IMR-90 (cell line): ENCODE data around the gene SMCHD1. TPM values are rescaled to one million over a fixed set of nuclear protein-coding genes. Genes with fewer than 3 reads are reported as not detected.
A peak's percentile ranks its signal among the peaks of the same experiment; 100 is the strongest.

ENCODE experiments used
- ATAC-seq: fragments of 200-7000 bp; cut with Tn5 transposase; 2 replicates; pipeline ENCODE4 v1.9.1; 2020; ENCODE audit warnings: low read depth, mild to moderate bottlenecking, moderate library complexity
- BruUV-seq: library from RNA; stranded (reverse); fragments of 400-500 nt; replicated peaks from 2 replicates; lab custom pipeline; 2021; lab: Mats Ljungman, UMichigan
- CTCF ChIA-PET: fragments of 300-600 bp; formaldehyde crosslinking; extraction: SDS; loops from one replicate; lab custom pipeline; 2021; ENCODE audit warnings: antibody characterized with exemption; lab: Yijun Ruan, JAX
- POLR2A ChIA-PET: fragments of 300-600 bp; sonication (Branson Sonifier 250); formaldehyde crosslinking; loops from one replicate; lab custom pipeline; 2022; ENCODE audit warnings: antibody characterized with exemption; ENCODE audit not compliant: unreplicated experiment; lab: Charles Lee
- DNase-seq: peaks from one replicate; pipeline ENCODE4 v3.0.0; 2013
- H2AFZ ChIP-seq: replicated peaks from 2 replicates; pipeline ENCODE3; 2013; ENCODE audit warnings: low read length, mild to moderate bottlenecking; ENCODE audit not compliant: poor library complexity
- H2AK5ac ChIP-seq: 2 replicates; pipeline ENCODE4 v1.6.1; 2013; ENCODE audit warnings: low read depth, low read length, inconsistent platforms
- H2AK9ac ChIP-seq: replicated peaks from 2 replicates; pipeline ENCODE3; 2013; ENCODE audit warnings: mild to moderate bottlenecking, low read depth, low read length, moderate library complexity; ENCODE audit not compliant: poor library complexity
- H2BK120ac ChIP-seq: 2 replicates; pipeline ENCODE4 v1.6.1; 2013; ENCODE audit warnings: low read depth, low read length, inconsistent platforms
- H2BK15ac ChIP-seq: 3 replicates; pipeline ENCODE4 v1.6.1; 2013; ENCODE audit warnings: low read depth, low read length, inconsistent platforms
- H2BK20ac ChIP-seq: 2 replicates; pipeline ENCODE4 v1.6.1; 2013; ENCODE audit warnings: low read depth, mild to moderate bottlenecking, inconsistent platforms, low read length, moderate library complexity
- H2BK5ac ChIP-seq: 2 replicates; pipeline ENCODE4 v1.6.1; 2013; ENCODE audit warnings: mild to moderate bottlenecking, low read depth, low read length, inconsistent platforms; ENCODE audit not compliant: poor library complexity, severe bottlenecking
- H3K14ac ChIP-seq: replicated peaks from 2 replicates; pipeline ENCODE4 v1.6.1; 2013; ENCODE audit warnings: low read depth, low read length, inconsistent platforms
- H3K18ac ChIP-seq: 2 replicates; pipeline ENCODE4 v1.6.1; 2013; ENCODE audit warnings: low read depth, low read length, control low read depth
- H3K23ac ChIP-seq: 2 replicates; pipeline ENCODE4 v1.6.1; 2013; ENCODE audit warnings: low read depth, low read length, inconsistent platforms
- H3K27ac ChIP-seq: 2 replicates; pipeline ENCODE4 v1.5.1; 2013; ENCODE audit warnings: mild to moderate bottlenecking, control low read depth, low read length; ENCODE audit not compliant: insufficient read depth
- H3K27me3 ChIP-seq: 2 replicates; pipeline ENCODE4 v1.6.1; 2013; ENCODE audit warnings: low read length; ENCODE audit not compliant: control insufficient read depth, insufficient read depth
- H3K36me3 ChIP-seq: 2 replicates; pipeline ENCODE4 v1.6.1; 2013; ENCODE audit warnings: low read length, mixed read lengths; ENCODE audit not compliant: control insufficient read depth, insufficient read depth
- H3K4ac ChIP-seq: 2 replicates; pipeline ENCODE4 v1.6.1; 2013; ENCODE audit warnings: low read depth, low read length, inconsistent platforms
- H3K4me1 ChIP-seq: 2 replicates; pipeline ENCODE4 v1.6.1; 2013; ENCODE audit warnings: low read length, mixed read lengths; ENCODE audit not compliant: control insufficient read depth, insufficient read depth
- H3K4me2 ChIP-seq: 2 replicates; pipeline ENCODE4 v1.6.1; 2013; ENCODE audit warnings: low read depth, mild to moderate bottlenecking, control low read depth, low read length, moderate library complexity
- H3K4me3 ChIP-seq: 2 replicates; pipeline ENCODE4 v1.5.1; 2013; ENCODE audit warnings: low read depth, mild to moderate bottlenecking, control low read depth, low read length, moderate library complexity; ENCODE audit not compliant: insufficient read depth
- H3K56ac ChIP-seq: 2 replicates; pipeline ENCODE4 v1.6.1; 2013; ENCODE audit warnings: low read length, inconsistent platforms; ENCODE audit not compliant: insufficient read depth; ENCODE audit errors: extremely low read depth
- H3K79me1 ChIP-seq, 2 experiments: 2 replicates each; pipeline ENCODE4 v1.6.1; 2013; ENCODE audit warnings: low read length in 2 of 2, inconsistent platforms in 1 of 2, low read depth in 1 of 2
- H3K9ac ChIP-seq: 2 replicates; pipeline ENCODE4 v1.6.1; 2013; ENCODE audit warnings: low read depth, low read length, control low read depth
- H3K9me1 ChIP-seq: 2 replicates; pipeline ENCODE4 v1.6.1; 2013; ENCODE audit warnings: low read length, inconsistent platforms; ENCODE audit not compliant: insufficient read depth
- H3K9me3 ChIP-seq: 2 replicates; pipeline ENCODE4 v1.6.1; 2013; ENCODE audit warnings: low read length; ENCODE audit not compliant: control insufficient read depth, insufficient read depth
- H4K20me1 ChIP-seq: 2 replicates; pipeline ENCODE4 v1.6.1; 2013; ENCODE audit warnings: low read length, inconsistent platforms; ENCODE audit not compliant: insufficient read depth
- H4K5ac ChIP-seq: 2 replicates; pipeline ENCODE4 v1.6.1; 2013; ENCODE audit warnings: mild to moderate bottlenecking, low read depth, low read length, control low read depth
- H4K8ac ChIP-seq, 2 experiments: 2 replicates each; pipeline ENCODE4 v1.6.1; 2013; ENCODE audit warnings: low read depth in 2 of 2, low read length in 2 of 2, control low read depth in 1 of 2, inconsistent platforms in 1 of 2
- H4K91ac ChIP-seq: 2 replicates; pipeline ENCODE4 v1.6.1; 2013; ENCODE audit warnings: low read depth, low read length, inconsistent platforms; ENCODE audit not compliant: insufficient read depth
- CEBPB ChIP-seq: IDR thresholded peaks from 2 replicates; pipeline ENCODE4 v1.6.1; 2012; ENCODE audit warnings: low read depth, low read length, improper control_type of control experiment
- CHD1 ChIP-seq: IDR thresholded peaks from 2 replicates; pipeline ENCODE4 v1.6.1; 2012; ENCODE audit warnings: low read depth, low read length, improper control_type of control experiment
- ELK1 ChIP-seq: fragments of 150-350 bp; IDR thresholded peaks from 2 replicates; pipeline ENCODE4 v1.6.1; 2016; ENCODE audit warnings: low read depth, mild to moderate bottlenecking, low read length, moderate library complexity, borderline replicate concordance
- FOS ChIP-seq: fragments of 150-350 bp; IDR thresholded peaks from 2 replicates; pipeline ENCODE4 v1.6.1; 2016; ENCODE audit warnings: low read depth, low read length
- RAD21 ChIP-seq: IDR thresholded peaks from 2 replicates; pipeline ENCODE4 v1.6.1; 2012; ENCODE audit warnings: low read length, improper control_type of control experiment
- RCOR1 ChIP-seq: IDR thresholded peaks from 2 replicates; pipeline ENCODE4 v1.6.1; 2012; ENCODE audit warnings: mild to moderate bottlenecking, low read length, improper control_type of control experiment; ENCODE audit not compliant: insufficient replicate concordance
- WGBS, 2 experiments: methylation state at CpG; one replicate each; pipeline versions ENCODE4 v1.1.5 to v1.1.7; 2013; ENCODE audit warnings: missing lambda C conversion rate in 2 of 2; ENCODE audit not compliant: insufficient read length in 1 of 2; ENCODE audit errors: extremely low coverage in 2 of 2; 5-methylcytosine and 5-hydroxymethylcytosine counted together
- dilution Hi-C: fragments of 300-500 bp; cut with HindIII; formaldehyde crosslinking; loops from one replicate; pipeline ENCODE4 v1.14.3; 2018; ENCODE audit warnings: low sequenced_read_pairs; ENCODE audit not compliant: unreplicated experiment
- in situ Hi-C: fragments of 300-500 bp; cut with MboI; formaldehyde crosslinking; loops from 3 replicates; pipeline ENCODE4 v1.14.3; 2019; ENCODE audit warnings: low sequenced_read_pairs, inconsistent platforms, mixed read lengths
- intact Hi-C: fragments of 100-400 bp; cut with micrococcal nuclease; formaldehyde crosslinking; loops from 2 replicates; pipeline ENCODE4 v1.10.0; 2022
- polyA plus RNA-seq, 3 experiments: library from polyadenylated mRNA; depleted of rRNA; stranded (reverse); fragments of >200 nt; gene quantifications; 2 replicates each; pipeline ENCODE4 v1.2.3, GENCODE V29; 2012; ENCODE audit warnings: low replicate concordance in 1 of 3
- total RNA-seq: library from RNA; depleted of rRNA; stranded (reverse); fragments of >200 nt; gene quantifications from 2 replicates; pipeline ENCODE4 v1.2.3, GENCODE V29; 2012

SMCHD1 gene
- total and polyA plus RNA-seq, 2 of the 4 experiments (the other 2 are of a cell fraction): 14.8 to 47.3 TPM

GRCh38 chr18:2606335-2606734 lies 49.2 kb upstream of the SMCHD1 start:
- Histone ChIP-seq H3K18ac (peak overlapping the region; percentile 73; the same call in 1 of the 2 replicates), H3K23ac (no peak overlapping the region), H2BK120ac (no peak overlapping the region), H3K36me3 (peaks cover 3% of the 10 kb centered on the region; the same call in 1 of the 2 replicates), H2BK20ac (no peak overlapping the region), H3K4ac (no peak overlapping the region), H3K9me1 (peaks cover 5% of the 10 kb centered on the region; the same call in 1 of the 2 replicates), H4K91ac (no peak overlapping the region), H4K8ac (no peak overlapping the region), H3K9ac (no peak overlapping the region), H2AFZ (no peak overlapping the region), H3K56ac (no peak overlapping the region), H3K14ac (no peak overlapping the region), H3K79me1 (peaks cover 0 to 12% of the 10 kb centered on the region in 2 experiments; a peak in 2 of 4 replicates), H3K4me1 (0 out of 2 replicates have a peak, but pooled peaks cover 3% of the 10 kb centered on the region), H4K5ac (no peak overlapping the region), H4K20me1 (no peaks in the 10 kb centered on the region), H3K4me2 (peak overlapping the region; percentile 78), H3K9me3 (no peaks in the 10 kb centered on the region), H2AK9ac (no peak overlapping the region), H2AK5ac (no peak overlapping the region), H2BK5ac (peak overlapping the region; percentile 83), H3K27me3 (no peaks in the 10 kb centered on the region), H3K27ac (peak overlapping the region; percentile 23; the same call in 1 of the 2 replicates), H2BK15ac (no peak overlapping the region), H3K4me3 (no peak overlapping the region)
- BruUV-seq: no TSS peak
- no peak for TF ChIP-seq RAD21
- TF ChIP-seq CHD1: no peak
- no peak for TF ChIP-seq RCOR1
- no peak for TF ChIP-seq FOS
- TF ChIP-seq CEBPB: no peak
- no peak for TF ChIP-seq ELK1
- dilution Hi-C loops: no loop called here
- no peak for ATAC-seq
- intact Hi-C loops: no loop called here
- CTCF ChIA-PET: interaction anchor here (1.2 kb wide), 1 partner anchor 10 kb away, joined by 4 read pairs; no protein-coding TSS in a partner anchor
- POLR2A ChIA-PET: no interaction called here
- no peak for DNase-seq
- WGBS, 2 experiments: no CpG with 5 or more reads among the region's 2 CpGs
- in situ Hi-C loops: no loop called here
